GM19238 (cell line): ENCODE results near the gene NCAPG.

Experiments
- DNase-seq: peaks from one replicate; pipeline ENCODE4 v3.0.0; 2011; ENCODE audit warnings: low spot score; ENCODE audit not compliant: insufficient read length

Gene NCAPG

DNA sequence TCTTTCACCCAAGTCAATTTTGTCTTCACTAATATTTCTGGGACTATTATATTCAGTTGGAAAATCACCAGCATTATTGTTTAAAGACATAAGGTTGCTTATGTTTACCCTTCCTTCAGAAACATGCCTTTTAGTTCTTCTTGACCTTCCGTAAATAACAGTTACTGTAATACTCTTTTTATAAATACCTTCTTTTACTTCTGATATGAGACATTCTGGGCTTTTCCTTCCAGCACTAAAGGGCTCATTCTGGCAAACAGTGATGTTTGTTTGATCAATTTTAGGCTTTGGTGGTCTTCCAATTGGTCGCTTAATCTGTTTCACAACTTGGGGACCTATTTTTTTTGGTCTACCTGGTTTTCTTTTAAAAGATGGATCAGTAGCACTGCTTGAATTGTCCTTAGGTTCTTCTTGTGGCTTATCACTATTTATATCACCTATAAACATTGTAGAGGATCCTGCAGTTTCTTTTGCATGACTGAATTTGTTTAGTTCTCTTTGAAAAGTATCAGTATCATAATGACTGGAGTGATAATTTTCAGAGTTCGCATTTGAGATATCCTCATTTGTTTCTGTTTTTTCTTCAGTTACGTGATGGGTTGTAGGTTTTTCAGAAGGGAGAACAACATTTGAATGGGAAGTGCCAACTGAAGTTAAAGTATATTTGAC lies 64.8 kb downstream of the NCAPG start:
- DNase-seq = no peak

DNA sequence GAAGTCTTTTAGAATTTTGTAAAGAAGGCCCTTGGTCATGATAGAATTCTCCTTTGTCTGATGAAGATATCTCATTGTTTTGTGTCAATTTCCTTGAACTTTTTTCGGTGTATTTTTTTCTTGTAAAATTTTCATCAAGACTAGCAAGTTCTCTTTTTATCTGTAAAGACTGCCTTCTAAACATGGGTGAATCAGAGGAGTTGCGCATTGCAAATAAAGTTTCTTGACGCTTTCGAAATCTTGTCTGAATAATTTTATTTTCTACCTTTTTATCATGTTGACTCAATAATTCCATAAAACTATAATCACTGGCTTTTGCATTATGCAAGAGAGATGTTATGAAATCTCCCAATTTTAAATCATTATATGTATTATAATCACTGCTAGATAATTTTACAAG lies 66.2 kb downstream of the NCAPG start:
- no peak for DNase-seq

DNA sequence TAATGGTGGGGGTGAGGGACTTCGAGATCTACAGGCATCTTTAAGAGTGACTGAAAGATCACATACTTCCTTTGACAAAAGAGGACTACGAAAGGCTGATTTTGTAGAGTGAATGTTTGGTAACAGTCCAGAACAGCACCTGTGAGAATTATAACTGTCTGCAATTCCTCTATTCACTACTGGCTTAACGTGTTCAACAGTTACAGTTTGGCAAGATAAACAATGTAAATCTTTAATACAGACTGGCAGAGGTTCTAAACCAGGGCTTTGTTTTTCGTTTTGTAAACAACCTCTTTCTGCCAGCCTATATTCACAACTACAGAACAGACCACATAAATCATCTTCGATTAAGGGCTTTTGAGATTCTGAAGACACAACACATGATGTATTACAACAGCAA lies 66.9 kb downstream of the NCAPG start:
- no peak for DNase-seq

DNA sequence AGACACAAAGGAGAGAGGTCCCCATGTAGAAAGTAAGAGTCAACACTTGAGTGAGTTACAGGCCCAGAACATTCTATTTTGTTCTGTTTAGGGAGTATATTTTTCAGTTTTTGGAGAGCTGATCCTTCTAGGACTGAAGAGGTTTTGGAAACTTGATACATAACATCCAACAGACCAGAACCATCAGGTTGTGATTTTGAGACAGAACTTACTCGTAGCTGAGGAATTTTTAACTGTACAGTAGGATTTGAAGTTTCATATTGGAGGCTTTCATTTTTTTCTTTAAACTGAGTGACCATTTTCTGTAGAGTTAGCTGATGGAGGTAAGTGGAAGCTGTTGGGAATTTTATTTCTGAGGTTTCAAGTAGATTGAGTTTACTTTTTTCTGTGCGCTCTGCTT lies 73.3 kb downstream of the NCAPG start:
- no peak for DNase-seq

GRCh38 chr4:17884511-17884910 lies 73.7 kb downstream of the NCAPG start:
- no peak for DNase-seq

DNA sequence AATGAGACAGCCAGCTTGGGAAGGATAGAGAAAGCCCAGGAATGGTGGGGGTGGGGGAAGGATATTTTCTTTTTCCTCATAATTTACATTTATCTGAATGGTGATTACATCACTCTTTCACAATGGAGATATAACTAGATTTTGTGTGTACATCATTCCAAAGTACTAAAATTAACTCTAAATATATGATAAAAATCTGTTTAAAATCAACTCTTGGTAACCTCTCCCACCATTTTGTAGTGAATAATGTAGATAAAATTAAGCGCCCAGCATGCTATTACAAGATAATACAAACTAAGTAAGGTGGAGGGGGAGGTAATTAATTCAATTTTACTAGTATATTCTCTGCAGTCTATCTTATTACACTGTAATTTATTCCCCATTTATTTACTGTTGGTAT lies 78.9 kb downstream of the NCAPG start:
- DNase-seq = no peak

GRCh38 chr4:17894421-17894820 lies 83.6 kb downstream of the NCAPG start:
- no peak for DNase-seq
